Parathyroid adenoma (tissue), 2 donors: ENCODE measurements around the gene NUP188.
A peak's percentile ranks its signal among the peaks of the same experiment; 100 is the strongest.

Experiments used
- H2AFZ ChIP-seq: fragments of 300-600 bp; sonication (generic); one replicate; pipeline ENCODE4 v1.7.0; 2017; ENCODE audit warnings: antibody characterized with exemption, mild to moderate bottlenecking
- H3K27ac ChIP-seq: fragments of 300-600 bp; sonication (generic); one replicate; pipeline ENCODE4 v1.7.0; 2017
- H3K27me3 ChIP-seq: fragments of 300-600 bp; sonication (generic); one replicate; pipeline ENCODE4 v1.7.0; 2017; ENCODE audit warnings: low read length; ENCODE audit not compliant: control insufficient read depth, insufficient read depth
- H3K36me3 ChIP-seq: fragments of 300-600 bp; sonication (generic); one replicate; pipeline ENCODE4 v1.7.0; 2017; ENCODE audit warnings: low read length; ENCODE audit not compliant: control insufficient read depth, insufficient read depth
- H3K4me1 ChIP-seq: fragments of 300-600 bp; sonication (generic); one replicate; pipeline ENCODE4 v1.7.0; 2017; ENCODE audit warnings: control low read depth
- H3K4me2 ChIP-seq: fragments of 300-600 bp; sonication (generic); one replicate; pipeline ENCODE4 v1.7.0; 2017; ENCODE audit warnings: low read length
- H3K4me3 ChIP-seq: fragments of 300-600 bp; sonication (generic); one replicate; pipeline ENCODE4 v1.7.0; 2017; ENCODE audit warnings: low read depth, low read length
- H3K79me2 ChIP-seq: fragments of 300-600 bp; sonication (generic); one replicate; pipeline ENCODE4 v1.7.0; 2017; ENCODE audit warnings: control low read depth
- H3K9ac ChIP-seq: fragments of 300-600 bp; sonication (generic); one replicate; pipeline ENCODE4 v1.7.0; 2017; ENCODE audit warnings: mild to moderate bottlenecking
- H3K9me3 ChIP-seq: fragments of 300-600 bp; sonication (generic); one replicate; pipeline ENCODE4 v1.7.0; 2017; ENCODE audit warnings: low read length; ENCODE audit not compliant: control insufficient read depth
- TF ChIP-seq, protein P1 (sequence below): fragments of 300-600 bp; sonication (generic); IDR thresholded peaks from one replicate; pipeline ENCODE4 v1.7.0; 2017; ENCODE audit warnings: antibody characterized with exemption, mild to moderate bottlenecking
- donor health status: primary hyperparathyroidism.

NUP188 gene

DNA sequence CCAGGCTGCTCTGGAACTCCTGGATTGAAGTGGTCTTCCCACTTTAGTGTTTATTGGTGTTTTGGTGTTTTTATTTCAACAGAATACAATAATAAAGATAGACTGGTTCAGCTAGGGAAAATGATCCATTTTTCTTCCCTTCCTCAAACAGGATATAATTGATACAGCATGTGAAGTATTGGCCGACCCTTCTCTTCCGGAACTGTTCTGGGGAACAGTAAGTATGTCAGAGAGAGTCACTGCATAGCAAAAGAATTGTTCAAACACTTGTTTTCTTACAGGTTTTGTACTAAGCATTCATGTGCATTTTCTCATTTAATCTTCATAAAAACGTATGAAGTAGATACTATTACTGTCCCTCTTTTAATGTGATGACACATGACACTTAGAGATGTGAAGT lies 31.6 kb downstream of the NUP188 start:
- H3K36me3 ChIP-seq: no peaks in the 10 kb centered on the region
- H3K4me3 ChIP-seq: no peak overlapping the region
- TF ChIP-seq, protein P1, sequence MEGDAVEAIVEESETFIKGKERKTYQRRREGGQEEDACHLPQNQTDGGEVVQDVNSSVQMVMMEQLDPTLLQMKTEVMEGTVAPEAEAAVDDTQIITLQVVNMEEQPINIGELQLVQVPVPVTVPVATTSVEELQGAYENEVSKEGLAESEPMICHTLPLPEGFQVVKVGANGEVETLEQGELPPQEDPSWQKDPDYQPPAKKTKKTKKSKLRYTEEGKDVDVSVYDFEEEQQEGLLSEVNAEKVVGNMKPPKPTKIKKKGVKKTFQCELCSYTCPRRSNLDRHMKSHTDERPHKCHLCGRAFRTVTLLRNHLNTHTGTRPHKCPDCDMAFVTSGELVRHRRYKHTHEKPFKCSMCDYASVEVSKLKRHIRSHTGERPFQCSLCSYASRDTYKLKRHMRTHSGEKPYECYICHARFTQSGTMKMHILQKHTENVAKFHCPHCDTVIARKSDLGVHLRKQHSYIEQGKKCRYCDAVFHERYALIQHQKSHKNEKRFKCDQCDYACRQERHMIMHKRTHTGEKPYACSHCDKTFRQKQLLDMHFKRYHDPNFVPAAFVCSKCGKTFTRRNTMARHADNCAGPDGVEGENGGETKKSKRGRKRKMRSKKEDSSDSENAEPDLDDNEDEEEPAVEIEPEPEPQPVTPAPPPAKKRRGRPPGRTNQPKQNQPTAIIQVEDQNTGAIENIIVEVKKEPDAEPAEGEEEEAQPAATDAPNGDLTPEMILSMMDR: no peak

DNA sequence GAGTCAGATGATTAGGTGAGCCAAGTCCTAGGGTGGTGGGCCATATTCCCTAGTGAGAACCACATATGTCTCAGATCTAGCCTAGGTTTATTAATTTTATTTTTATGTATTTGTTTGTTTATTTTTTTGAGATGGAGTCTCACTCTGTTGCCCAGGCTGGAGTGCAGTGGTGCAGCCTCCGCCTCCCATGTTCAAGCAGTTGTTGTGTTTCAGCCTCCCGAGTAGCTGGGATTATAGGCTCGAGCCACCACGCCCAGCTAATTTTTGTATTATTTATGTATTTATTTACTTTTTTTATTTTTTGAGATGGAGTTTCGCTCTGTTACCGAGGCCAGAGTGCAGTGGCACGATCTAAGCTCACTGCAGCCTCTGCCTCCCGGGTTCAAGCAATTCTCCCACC lies 36.0 kb downstream of the NUP188 start:
- Histone ChIP-seq H3K36me3 (no peaks in the 10 kb centered on the region), H3K4me1 (no peaks in the 10 kb centered on the region), H3K4me2 (no peak overlapping the region), H3K9ac (no peak overlapping the region), H3K27ac (no peak overlapping the region), H3K9me3 (no peaks in the 10 kb centered on the region), H2AFZ (no peak overlapping the region), H3K79me2 (no peaks in the 10 kb centered on the region), H3K4me3 (no peak overlapping the region), H3K27me3 (no peaks in the 10 kb centered on the region)
- TF ChIP-seq, protein P1: no peak

More for the DNA sequence above, 31.6 kb downstream of the NUP188 start:
- Histone ChIP-seq H3K27ac (no peak overlapping the region), H3K79me2 (no peaks in the 10 kb centered on the region), H3K27me3 (no peaks in the 10 kb centered on the region), H3K4me2 (no peak overlapping the region), H3K4me1 (no peaks in the 10 kb centered on the region), H3K9me3 (no peaks in the 10 kb centered on the region), H3K9ac (no peak overlapping the region), H2AFZ (no peak overlapping the region)

DNA sequence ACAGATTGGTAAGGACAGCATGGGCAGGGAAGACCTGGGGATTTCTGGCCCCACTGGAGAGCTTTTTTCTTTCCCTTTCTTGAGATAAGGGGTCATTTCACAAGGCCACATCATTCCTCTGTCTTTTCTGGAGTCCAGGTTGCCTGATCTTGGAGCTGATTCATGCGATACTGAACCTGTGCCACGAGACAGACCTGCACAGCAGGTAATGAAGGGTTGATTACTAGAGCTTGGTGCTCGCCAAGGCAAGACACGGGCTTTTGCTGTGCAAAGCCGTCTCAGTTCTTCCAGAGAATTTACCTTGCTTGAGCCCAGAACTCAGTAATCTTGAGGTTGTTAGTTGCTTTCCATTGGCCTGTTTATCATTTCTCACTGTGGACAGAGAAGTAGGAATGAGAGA lies 39.2 kb downstream of the NUP188 start:
- no peaks in the 10 kb centered on the region for H3K27me3 ChIP-seq
- no peaks in the 10 kb centered on the region for H3K36me3 ChIP-seq
- no peak overlapping the region for H3K9ac ChIP-seq
- H3K4me1 ChIP-seq: no peaks in the 10 kb centered on the region
- H3K9me3 ChIP-seq: no peaks in the 10 kb centered on the region
- TF ChIP-seq, protein P1: no peak
- no peak overlapping the region for H2AFZ ChIP-seq
- no peaks in the 10 kb centered on the region for H3K79me2 ChIP-seq
- no peak overlapping the region for H3K4me3 ChIP-seq
- H3K4me2 ChIP-seq: no peak overlapping the region
- no peak overlapping the region for H3K27ac ChIP-seq

DNA sequence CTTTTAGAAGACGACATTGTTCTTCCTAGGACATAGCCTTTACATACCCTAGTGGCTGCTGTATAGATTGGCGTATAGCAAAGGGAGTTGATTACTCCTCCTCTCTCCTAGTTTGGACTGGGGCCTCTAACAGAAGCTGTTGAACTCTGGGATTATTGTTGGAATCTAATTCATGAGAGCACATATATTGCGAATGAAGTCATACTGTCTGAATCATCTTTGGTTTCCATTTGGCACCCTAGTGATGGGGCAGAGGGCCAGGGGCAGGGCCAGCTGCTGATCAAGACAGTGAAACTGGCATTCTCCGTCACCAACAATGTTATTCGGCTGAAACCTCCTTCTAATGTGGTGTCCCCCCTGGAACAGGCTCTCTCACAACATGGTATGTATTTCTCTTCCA lies 40.3 kb downstream of the NUP188 start:
- Histone ChIP-seq H3K36me3 (no peaks in the 10 kb centered on the region), H3K79me2 (no peaks in the 10 kb centered on the region), H3K4me1 (no peaks in the 10 kb centered on the region), H3K4me2 (no peak overlapping the region), H3K9me3 (no peaks in the 10 kb centered on the region), H3K27me3 (no peaks in the 10 kb centered on the region), H3K9ac (no peak overlapping the region), H3K4me3 (no peak overlapping the region), H2AFZ (no peak overlapping the region), H3K27ac (no peak overlapping the region)
- TF ChIP-seq, protein P1: no peak

DNA sequence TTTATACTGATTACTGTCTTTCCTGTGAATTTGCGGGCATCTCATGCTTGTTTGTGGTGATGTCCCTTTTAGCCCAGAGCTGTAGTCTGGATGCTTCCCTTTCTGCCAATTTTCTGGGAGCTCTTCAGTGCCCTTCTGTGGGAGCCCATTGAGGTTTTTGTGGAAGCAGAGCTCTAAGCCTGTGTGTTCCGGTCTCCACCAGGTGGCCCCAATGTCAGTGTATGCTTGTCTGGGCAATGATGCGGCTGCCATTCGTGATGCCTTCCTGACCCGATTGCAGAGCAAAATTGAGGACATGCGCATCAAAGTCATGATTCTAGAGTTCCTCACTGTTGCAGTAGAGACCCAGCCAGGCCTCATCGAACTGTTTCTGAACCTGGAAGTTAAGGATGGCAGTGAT lies 45.5 kb downstream of the NUP188 start:
- Histone ChIP-seq H3K4me1 (no peaks in the 10 kb centered on the region), H3K79me2 (no peaks in the 10 kb centered on the region), H3K27ac (no peak overlapping the region), H3K9ac (no peak overlapping the region), H3K27me3 (no peaks in the 10 kb centered on the region), H3K4me2 (no peak overlapping the region), H3K36me3 (no peaks in the 10 kb centered on the region), H2AFZ (no peak overlapping the region), H3K4me3 (no peak overlapping the region), H3K9me3 (no peaks in the 10 kb centered on the region)
- TF ChIP-seq, protein P1: peak; percentile 34
